ENCODE results near the gene DNAJC10. TPM values are rescaled to one million over a fixed set of nuclear protein-coding genes. Genes with fewer than 3 reads are reported as not detected.

The DNAJC10 gene, protein sequence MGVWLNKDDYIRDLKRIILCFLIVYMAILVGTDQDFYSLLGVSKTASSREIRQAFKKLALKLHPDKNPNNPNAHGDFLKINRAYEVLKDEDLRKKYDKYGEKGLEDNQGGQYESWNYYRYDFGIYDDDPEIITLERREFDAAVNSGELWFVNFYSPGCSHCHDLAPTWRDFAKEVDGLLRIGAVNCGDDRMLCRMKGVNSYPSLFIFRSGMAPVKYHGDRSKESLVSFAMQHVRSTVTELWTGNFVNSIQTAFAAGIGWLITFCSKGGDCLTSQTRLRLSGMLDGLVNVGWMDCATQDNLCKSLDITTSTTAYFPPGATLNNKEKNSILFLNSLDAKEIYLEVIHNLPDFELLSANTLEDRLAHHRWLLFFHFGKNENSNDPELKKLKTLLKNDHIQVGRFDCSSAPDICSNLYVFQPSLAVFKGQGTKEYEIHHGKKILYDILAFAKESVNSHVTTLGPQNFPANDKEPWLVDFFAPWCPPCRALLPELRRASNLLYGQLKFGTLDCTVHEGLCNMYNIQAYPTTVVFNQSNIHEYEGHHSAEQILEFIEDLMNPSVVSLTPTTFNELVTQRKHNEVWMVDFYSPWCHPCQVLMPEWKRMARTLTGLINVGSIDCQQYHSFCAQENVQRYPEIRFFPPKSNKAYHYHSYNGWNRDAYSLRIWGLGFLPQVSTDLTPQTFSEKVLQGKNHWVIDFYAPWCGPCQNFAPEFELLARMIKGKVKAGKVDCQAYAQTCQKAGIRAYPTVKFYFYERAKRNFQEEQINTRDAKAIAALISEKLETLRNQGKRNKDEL
- 54.5 TPM for polyA plus RNA-seq (2013, experiment 1 of 2)
- polyA plus RNA-seq (2013, experiment 2 of 2) = 53.1 TPM

DNA sequence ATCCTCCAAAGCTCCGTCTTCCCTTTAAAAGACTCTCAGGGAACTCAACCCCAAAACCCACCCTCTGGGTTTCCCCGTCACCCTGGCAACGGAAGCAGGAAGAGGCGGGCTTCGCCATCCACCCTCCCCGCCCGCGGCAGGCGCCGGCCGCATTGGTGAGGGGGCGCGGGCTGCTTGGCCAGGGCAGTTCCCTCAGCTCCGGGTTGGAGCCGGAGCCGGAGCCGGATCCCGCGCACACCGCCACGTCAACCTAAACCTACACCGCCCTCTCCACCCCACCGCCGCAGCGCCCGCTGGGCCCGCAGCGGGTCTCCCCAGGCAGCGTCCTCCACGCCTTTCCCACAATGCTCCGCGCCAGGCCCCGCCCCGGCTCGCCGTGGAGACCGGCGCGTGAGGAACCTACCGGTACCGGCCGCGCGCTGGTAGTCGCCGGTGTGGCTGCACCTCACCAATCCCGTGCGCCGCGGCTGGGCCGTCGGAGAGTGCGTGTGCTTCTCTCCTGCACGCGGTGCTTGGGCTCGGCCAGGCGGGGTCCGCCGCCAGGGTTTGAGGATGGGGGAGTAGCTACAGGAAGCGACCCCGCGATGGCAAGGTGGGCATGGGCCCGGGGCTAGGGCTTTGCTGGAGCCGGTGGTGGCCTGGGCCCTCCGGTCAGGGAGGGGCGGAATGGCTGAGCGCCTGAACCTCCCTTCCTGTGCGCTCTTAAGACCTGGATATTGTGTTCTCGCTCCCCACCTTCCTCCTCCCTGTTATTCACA is at the start of gene DNAJC10:
Gene DNAJC10 (plus strand): TSS at position 366 of the 758 bp plus-strand sequence. CDS start 1,830 bp downstream, outside the sequence.
- Histone ChIP-seq H3K4me3 (ENCODE audit: low read length) (peak within 1 kb of the TSS; percentile 80), H2BK15ac (replicated peaks; ENCODE audit: low read depth) (peak within 1 kb of the TSS; percentile 57), H3K4me2 (ENCODE audit: low read length) (peak within 1 kb of the TSS; percentile 94), H3K4me1 (ENCODE audit: control insufficient read depth, low read depth, low read length) (no peaks in the 10 kb centered on the region), H3K27ac (ENCODE audit: low read depth, low read length) (peak within 1 kb of the TSS; percentile 58), H3K4ac (ENCODE audit: low read depth, low read length) (peak within 1 kb of the TSS; percentile 26), H3K79me1 (ENCODE audit: low read length) (no peaks in the 10 kb centered on the region), H4K8ac (ENCODE audit: low read depth, low read length) (no peak within 1 kb of the TSS), H3K9ac (ENCODE audit: low read length) (peak within 1 kb of the TSS; percentile 89), H3K36me3 (ENCODE audit: control insufficient read depth, insufficient read depth, low read length) (no peaks in the 10 kb centered on the region), H2AK5ac (ENCODE audit: low read length) (no peak within 1 kb of the TSS), H3K18ac (ENCODE audit: low read length) (peak within 1 kb of the TSS; percentile 8), H2BK5ac (ENCODE audit: low read length) (peak within 1 kb of the TSS; percentile 54), H3K23ac (ENCODE audit: low read length) (peak within 1 kb of the TSS; percentile 29), H3K79me2 (ENCODE audit: control insufficient read depth, insufficient read depth, low read length) (peaks cover 5% of the 10 kb centered on the region), H2BK120ac (ENCODE audit: low read depth, low read length) (no peak within 1 kb of the TSS), H4K5ac (ENCODE audit: low read length) (peak within 1 kb of the TSS; percentile 99), H3K27me3 (ENCODE audit: insufficient read depth, low read length, poor library complexity) (no peaks in the 10 kb centered on the region), H3K56ac (ENCODE audit: low read length) (peak within 1 kb of the TSS; percentile 98)
- no CpG with 5 or more reads among the region's 69 CpGs for WGBS (ENCODE audit: extremely low coverage, insufficient coverage, low lambda C conversion rate)
- DNase-seq = peak; percentile 97

DNA sequence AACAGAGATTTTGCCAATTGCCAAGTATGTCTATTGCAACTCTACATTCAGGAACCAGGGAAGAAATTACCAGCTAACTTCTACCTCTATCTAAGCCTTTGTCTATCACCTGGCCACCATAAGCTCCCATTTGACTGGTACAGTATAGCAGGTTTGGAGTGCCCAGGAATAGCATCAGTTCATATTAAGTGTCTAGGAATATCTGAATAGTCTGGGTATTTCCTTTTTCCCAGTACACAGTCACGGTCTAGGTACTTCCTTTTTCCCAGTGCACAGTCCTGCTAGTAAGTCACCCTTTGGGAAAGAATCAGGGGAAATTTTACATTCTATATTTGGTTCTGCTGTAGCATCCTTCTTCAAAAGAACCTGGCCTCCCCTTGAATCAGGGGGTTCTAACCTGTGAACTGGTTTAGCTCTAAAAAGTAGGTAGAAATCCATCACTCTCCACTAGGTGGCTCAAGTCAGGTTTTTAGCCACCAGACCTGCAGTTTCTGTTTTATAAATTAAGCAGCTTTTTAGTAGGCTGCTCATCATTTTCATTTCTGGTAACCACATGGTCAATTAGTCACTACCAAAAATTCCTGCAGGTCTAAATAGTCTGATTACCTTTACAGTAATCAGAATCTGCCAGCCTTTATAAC is 49.3 kb upstream of the DNAJC10 start:
- Histone ChIP-seq H4K8ac (ENCODE audit: low read depth, low read length) (no peak overlapping the region), H3K4ac (ENCODE audit: low read depth, low read length) (no peak overlapping the region)
- WGBS (ENCODE audit: extremely low coverage, insufficient coverage, low lambda C conversion rate) = no CpG with 5 or more reads among the region's 1 CpG

DNA sequence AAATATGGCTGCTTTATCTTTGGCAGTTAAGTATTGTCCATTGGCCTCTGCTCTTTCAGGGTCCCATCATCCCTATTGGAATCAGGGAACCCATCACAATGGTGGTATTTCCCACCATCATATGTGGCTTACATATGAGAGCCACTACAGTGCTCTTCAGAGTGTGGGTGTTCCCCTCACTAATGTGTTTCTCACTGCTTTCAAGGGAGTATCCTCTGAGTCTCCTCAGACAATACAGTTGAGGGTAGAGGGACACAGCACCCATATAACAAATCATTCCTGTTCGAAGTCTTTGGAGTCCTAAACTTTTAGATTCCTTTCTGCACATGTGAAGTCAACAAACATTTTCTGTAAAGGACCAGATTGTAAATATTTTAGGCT is 48.8 kb upstream of the DNAJC10 start:
- H2BK5ac ChIP-seq (ENCODE audit: low read length) = no peak overlapping the region
- H3K27me3 ChIP-seq (ENCODE audit: insufficient read depth, low read length, poor library complexity) = no peaks in the 10 kb centered on the region
- no peaks in the 10 kb centered on the region for H3K79me1 ChIP-seq (ENCODE audit: low read length)
- no CpG with 5 or more reads among the region's 1 CpG for WGBS (ENCODE audit: extremely low coverage, insufficient coverage, low lambda C conversion rate)
- no peak overlapping the region for H3K56ac ChIP-seq (ENCODE audit: low read length)
- no peak overlapping the region for H3K27ac ChIP-seq (ENCODE audit: low read depth, low read length)
- no peak overlapping the region for H3K4me2 ChIP-seq (ENCODE audit: low read length)
- no peak overlapping the region for H3K18ac ChIP-seq (ENCODE audit: low read length)
- H2BK120ac ChIP-seq (ENCODE audit: low read depth, low read length) = no peak overlapping the region
- no peak for DNase-seq
- no peak overlapping the region for H2BK15ac ChIP-seq (replicated peaks; ENCODE audit: low read depth)
- no peak overlapping the region for H3K23ac ChIP-seq (ENCODE audit: low read length)
- H3K79me2 ChIP-seq (ENCODE audit: control insufficient read depth, insufficient read depth, low read length) = no peaks in the 10 kb centered on the region
- H3K4ac ChIP-seq (ENCODE audit: low read depth, low read length) = no peak overlapping the region
- no peaks in the 10 kb centered on the region for H3K4me1 ChIP-seq (ENCODE audit: control insufficient read depth, low read depth, low read length)
- H3K9ac ChIP-seq (ENCODE audit: low read length) = no peak overlapping the region
- no peaks in the 10 kb centered on the region for H3K36me3 ChIP-seq (ENCODE audit: control insufficient read depth, insufficient read depth, low read length)
- H2AK5ac ChIP-seq (ENCODE audit: low read length) = no peak overlapping the region
- H4K5ac ChIP-seq (ENCODE audit: low read length) = no peak overlapping the region
- no peak overlapping the region for H3K4me3 ChIP-seq (ENCODE audit: low read length)
- no peak overlapping the region for H4K8ac ChIP-seq (ENCODE audit: low read depth, low read length)

More for the DNA sequence above, 49.3 kb upstream of the DNAJC10 start:
- no peak overlapping the region for H2BK120ac ChIP-seq (ENCODE audit: low read depth, low read length)
- H3K79me1 ChIP-seq (ENCODE audit: low read length) = no peaks in the 10 kb centered on the region
- no peak overlapping the region for H2BK5ac ChIP-seq (ENCODE audit: low read length)
- no peak overlapping the region for H2BK15ac ChIP-seq (replicated peaks; ENCODE audit: low read depth)
- H3K9ac ChIP-seq (ENCODE audit: low read length) = no peak overlapping the region
- no peak overlapping the region for H3K18ac ChIP-seq (ENCODE audit: low read length)
- no peaks in the 10 kb centered on the region for H3K27me3 ChIP-seq (ENCODE audit: insufficient read depth, low read length, poor library complexity)
- no peak overlapping the region for H3K56ac ChIP-seq (ENCODE audit: low read length)
- no peak overlapping the region for H4K5ac ChIP-seq (ENCODE audit: low read length)
- H3K4me2 ChIP-seq (ENCODE audit: low read length) = no peak overlapping the region
- H3K36me3 ChIP-seq (ENCODE audit: control insufficient read depth, insufficient read depth, low read length) = no peaks in the 10 kb centered on the region
- H2AK5ac ChIP-seq (ENCODE audit: low read length) = no peak overlapping the region
- H3K79me2 ChIP-seq (ENCODE audit: control insufficient read depth, insufficient read depth, low read length) = no peaks in the 10 kb centered on the region
- peak; percentile 42 for DNase-seq
- H3K4me1 ChIP-seq (ENCODE audit: control insufficient read depth, low read depth, low read length) = no peaks in the 10 kb centered on the region
- H3K23ac ChIP-seq (ENCODE audit: low read length) = no peak overlapping the region
- no peak overlapping the region for H3K4me3 ChIP-seq (ENCODE audit: low read length)
- H3K27ac ChIP-seq (ENCODE audit: low read depth, low read length) = no peak overlapping the region

DNA sequence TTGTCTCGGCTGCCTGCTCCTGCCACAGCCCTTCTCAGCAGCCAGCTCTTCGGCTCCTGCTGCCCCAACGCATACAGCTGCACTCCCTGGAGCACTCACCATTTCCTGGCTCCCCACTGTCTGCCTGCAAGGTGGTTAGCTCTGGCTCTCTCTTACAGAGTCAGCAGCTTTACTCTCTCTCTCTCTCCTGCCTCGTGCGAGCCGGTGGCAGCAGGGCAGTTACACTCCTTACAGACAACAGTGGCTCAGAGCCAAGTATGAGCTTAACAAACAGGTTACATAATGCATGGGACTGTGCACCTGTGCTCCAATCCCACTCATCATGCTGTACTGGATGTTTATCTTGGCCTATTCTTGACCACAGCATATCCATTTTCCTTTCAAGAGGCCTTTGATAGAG is 47.4 kb upstream of the DNAJC10 start:
- no peak overlapping the region for H3K27ac ChIP-seq (ENCODE audit: low read depth, low read length)
- no peaks in the 10 kb centered on the region for H3K79me1 ChIP-seq (ENCODE audit: low read length)
- DNase-seq = peak; percentile 22

DNA sequence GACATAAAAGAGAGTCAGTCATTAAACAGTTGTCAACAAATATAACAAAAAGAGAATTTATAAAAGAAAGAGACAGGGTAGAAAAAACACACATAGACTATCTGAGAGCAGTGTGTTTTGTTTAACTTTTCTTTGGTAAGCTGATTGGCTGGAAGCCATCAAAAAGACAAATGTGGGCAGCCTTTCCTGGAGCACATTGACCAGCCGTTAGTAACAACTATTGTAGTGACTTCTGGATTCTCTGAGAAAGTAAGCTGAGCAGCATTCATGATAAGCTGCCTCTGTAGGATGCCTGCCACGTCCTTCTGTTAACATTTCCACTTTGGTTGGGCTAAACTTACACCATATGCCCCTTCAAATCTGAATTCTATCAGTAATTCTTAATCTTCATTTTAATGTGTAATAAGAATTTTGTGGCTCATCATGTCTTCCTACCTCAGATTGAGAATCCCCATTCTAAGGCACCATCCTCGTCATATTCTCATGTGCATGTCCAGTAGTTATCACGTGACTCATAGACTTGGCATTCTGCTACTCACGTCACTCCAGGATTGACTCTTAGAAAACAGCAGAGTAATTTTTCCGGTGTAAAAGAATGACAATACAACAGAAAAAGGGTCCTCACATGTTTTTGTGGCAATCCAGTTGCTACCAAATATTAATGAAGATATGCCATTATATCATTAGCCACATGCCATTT is 43.4 kb upstream of the DNAJC10 start:
- Histone ChIP-seq H4K5ac (ENCODE audit: low read length) (no peak overlapping the region), H3K79me1 (ENCODE audit: low read length) (no peaks in the 10 kb centered on the region), H3K18ac (ENCODE audit: low read length) (no peak overlapping the region), H2BK120ac (ENCODE audit: low read depth, low read length) (no peak overlapping the region), H3K27me3 (ENCODE audit: insufficient read depth, low read length, poor library complexity) (no peaks in the 10 kb centered on the region), H3K23ac (ENCODE audit: low read length) (no peak overlapping the region), H3K4ac (ENCODE audit: low read depth, low read length) (no peak overlapping the region), H3K4me1 (ENCODE audit: control insufficient read depth, low read depth, low read length) (no peaks in the 10 kb centered on the region), H3K9ac (ENCODE audit: low read length) (no peak overlapping the region), H3K79me2 (ENCODE audit: control insufficient read depth, insufficient read depth, low read length) (no peaks in the 10 kb centered on the region), H3K56ac (ENCODE audit: low read length) (no peak overlapping the region), H3K4me3 (ENCODE audit: low read length) (no peak overlapping the region), H3K4me2 (ENCODE audit: low read length) (no peak overlapping the region), H2AK5ac (ENCODE audit: low read length) (no peak overlapping the region), H2BK15ac (replicated peaks; ENCODE audit: low read depth) (no peak overlapping the region), H3K27ac (ENCODE audit: low read depth, low read length) (no peak overlapping the region), H3K36me3 (ENCODE audit: control insufficient read depth, insufficient read depth, low read length) (no peaks in the 10 kb centered on the region), H2BK5ac (ENCODE audit: low read length) (no peak overlapping the region), H4K8ac (ENCODE audit: low read depth, low read length) (no peak overlapping the region)
- no CpG with 5 or more reads among the region's 6 CpGs for WGBS (ENCODE audit: extremely low coverage, insufficient coverage, low lambda C conversion rate)
- DNase-seq = no peak

More for the DNA sequence above, 47.4 kb upstream of the DNAJC10 start:
- Histone ChIP-seq H3K56ac (ENCODE audit: low read length) (no peak overlapping the region), H4K8ac (ENCODE audit: low read depth, low read length) (no peak overlapping the region), H3K4ac (ENCODE audit: low read depth, low read length) (no peak overlapping the region), H3K9ac (ENCODE audit: low read length) (no peak overlapping the region), H2AK5ac (ENCODE audit: low read length) (no peak overlapping the region), H3K23ac (ENCODE audit: low read length) (no peak overlapping the region), H3K79me2 (ENCODE audit: control insufficient read depth, insufficient read depth, low read length) (no peaks in the 10 kb centered on the region), H2BK5ac (ENCODE audit: low read length) (no peak overlapping the region), H3K36me3 (ENCODE audit: control insufficient read depth, insufficient read depth, low read length) (no peaks in the 10 kb centered on the region), H3K4me2 (ENCODE audit: low read length) (no peak overlapping the region), H3K18ac (ENCODE audit: low read length) (no peak overlapping the region), H2BK120ac (ENCODE audit: low read depth, low read length) (no peak overlapping the region), H3K27me3 (ENCODE audit: insufficient read depth, low read length, poor library complexity) (no peaks in the 10 kb centered on the region), H4K5ac (ENCODE audit: low read length) (no peak overlapping the region), H3K4me1 (ENCODE audit: control insufficient read depth, low read depth, low read length) (no peaks in the 10 kb centered on the region), H2BK15ac (replicated peaks; ENCODE audit: low read depth) (no peak overlapping the region), H3K4me3 (ENCODE audit: low read length) (no peak overlapping the region)
- WGBS (ENCODE audit: extremely low coverage, insufficient coverage, low lambda C conversion rate) = no CpG with 5 or more reads among the region's 6 CpGs
